ENCODE results near the gene CIBAR2. TPM values are rescaled to one million over a fixed set of nuclear protein-coding genes. Genes with fewer than 3 reads are reported as not detected.
A peak's percentile ranks its signal among the peaks of the same experiment; 100 is the strongest.
"Not testable (repeated sequence)": the region's sequence is repeated elsewhere in the genome, so short reads cannot be mapped to it uniquely, and the experiment has no call there.

Gene CIBAR2
- polyA plus RNA-seq, 3 donors = 0.22 to 0.50 (median 0.36) TPM

GRCh38 chr16:85128079-85128837 lies 16.0 kb upstream of the CIBAR2 start:
- DNase-seq = no peak

DNA sequence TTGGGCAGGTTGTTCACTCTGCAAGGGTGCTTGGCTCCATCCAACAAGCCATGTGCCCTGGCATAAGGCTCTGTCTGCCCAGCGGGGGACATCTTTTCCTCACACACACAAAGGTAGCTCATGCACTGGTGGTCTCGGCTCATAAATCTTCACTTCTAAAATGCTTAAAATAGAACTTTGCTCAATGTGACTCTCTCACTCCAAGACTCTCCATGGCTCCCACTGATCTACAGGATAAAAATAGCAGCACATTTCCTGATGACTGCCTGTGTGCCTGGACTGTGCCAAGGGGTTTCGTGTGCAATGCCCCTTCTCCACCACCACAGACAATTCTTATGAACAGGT lies 15.1 kb upstream of the CIBAR2 start:
- DNase-seq = no peak

DNA sequence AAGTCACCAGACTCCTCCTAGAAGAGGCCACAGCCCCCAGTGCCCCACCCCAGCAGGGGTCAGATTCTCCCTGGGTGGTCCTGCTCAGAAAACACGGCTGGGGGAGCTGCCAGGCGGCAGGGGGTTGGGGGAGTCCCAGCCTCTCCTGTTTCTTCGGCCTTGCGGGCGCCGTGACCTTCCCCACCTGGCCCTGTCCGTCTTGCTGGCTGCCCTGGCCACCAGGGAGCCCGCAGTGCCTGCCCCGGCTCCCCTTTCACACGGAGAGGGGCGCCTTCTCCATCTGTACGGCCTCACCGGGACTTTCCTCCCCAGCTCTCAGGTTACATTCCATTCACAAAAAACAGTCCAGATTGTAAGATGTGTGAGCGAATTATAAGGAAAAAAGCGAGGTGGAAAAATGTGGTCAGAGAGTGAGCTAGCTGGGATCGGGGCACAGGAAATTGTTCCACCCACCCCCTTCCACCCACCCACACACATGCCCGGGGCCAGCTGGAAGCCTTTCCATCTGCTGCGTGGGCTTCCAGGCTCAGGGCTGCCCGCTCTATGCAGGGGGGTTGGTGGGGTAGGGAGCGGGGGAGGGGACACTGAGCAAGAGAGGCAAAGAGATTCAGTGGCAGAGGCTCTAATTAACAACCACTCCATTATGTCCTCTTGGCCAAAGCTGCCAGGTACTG lies 14.6 kb upstream of the CIBAR2 start:
- DNase-seq = peak; percentile 92

DNA sequence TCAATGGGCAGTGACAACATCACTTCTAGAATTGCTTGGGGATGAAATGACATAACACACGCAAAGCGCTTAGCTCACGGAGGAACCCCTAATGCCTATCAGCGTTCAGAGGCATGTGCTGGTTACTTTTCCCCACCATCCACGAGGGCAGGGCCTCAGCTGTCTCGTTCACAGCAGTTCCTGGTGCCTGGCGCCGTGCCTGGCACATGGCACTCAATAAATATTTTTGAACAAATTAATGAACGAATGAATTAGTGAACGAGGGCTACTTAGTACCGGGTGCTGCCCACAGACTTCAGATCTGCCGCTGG lies 14.1 kb upstream of the CIBAR2 start:
- DNase-seq = no peak

DNA sequence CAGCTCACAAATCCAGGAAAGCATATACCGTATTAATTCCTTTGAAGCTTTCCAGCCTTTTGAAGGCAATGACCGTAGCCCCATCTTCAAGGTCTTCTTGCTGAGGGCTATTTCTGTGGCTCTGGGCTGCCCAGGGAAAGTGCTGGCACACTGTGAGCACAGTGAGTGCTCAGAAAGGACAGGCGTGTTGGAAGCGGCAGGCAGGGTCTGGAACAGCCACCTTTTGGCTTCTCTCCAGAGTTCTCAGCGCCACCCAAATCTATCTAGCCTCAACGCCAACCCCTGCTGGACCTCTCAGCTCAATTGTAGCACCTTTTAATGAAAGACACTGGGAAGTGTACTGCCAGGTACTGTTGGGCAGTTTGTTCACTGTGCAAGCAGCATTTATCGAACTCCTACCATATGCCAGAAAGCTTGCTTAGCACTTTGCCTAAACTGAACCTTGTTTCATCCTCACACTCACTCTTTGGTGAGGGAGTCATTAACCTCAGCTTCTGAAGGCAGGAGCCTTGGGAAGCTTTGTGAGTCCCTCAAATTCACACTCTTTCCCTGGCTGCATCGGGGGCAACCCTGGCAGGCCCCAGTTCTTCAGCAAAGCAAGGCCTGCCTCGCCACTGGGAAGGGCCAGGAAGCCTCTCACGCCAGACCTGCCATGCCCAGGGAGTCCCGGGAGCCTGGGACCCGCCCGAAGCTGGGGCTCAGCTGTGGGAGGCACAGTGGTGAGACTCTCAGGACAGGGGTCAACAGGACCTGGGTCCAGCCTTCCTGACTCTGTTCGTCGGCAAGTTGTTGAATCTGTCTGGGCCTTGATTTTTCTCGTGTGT lies 13.5 kb upstream of the CIBAR2 start:
- no peak for DNase-seq

GRCh38 chr16:85124636-85125346 lies 12.5 kb upstream of the CIBAR2 start:
- no peak for DNase-seq

DNA sequence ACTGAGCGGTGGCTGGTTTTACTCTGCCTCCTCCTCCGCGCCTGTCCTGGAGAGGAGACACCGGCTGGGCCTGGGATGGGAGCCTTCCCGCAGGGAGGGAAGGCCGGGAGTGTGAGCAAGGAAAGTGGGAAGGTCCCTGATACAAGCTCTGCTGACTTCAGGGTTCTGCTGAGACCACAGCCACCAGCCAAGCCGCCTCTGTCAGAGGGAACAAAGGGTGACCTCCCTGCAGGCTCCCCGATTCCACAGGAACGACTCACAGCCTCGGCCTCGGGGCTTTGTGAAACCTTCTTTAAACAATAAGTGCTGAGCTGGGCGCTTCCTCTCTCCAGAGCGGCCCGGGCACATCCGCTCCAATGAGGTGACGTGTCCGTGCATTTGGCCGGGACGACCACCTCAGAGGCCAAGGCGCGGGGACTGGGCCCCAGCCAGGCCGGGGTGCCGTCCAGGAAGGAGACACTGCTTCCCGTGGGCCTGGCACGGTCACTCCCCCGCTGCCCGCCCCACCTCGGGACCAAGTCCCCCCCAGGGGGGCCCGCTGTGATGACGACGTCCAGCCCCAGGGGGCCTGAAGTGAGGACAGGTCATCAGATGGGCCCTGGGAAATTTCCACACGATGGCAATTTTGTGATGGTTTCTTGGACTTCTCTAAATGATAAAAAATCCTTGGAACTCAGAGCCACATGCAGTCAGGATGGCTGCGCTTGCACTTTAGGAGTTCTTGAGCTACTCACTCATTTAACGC lies 11.8 kb upstream of the CIBAR2 start:
- no peak for DNase-seq

DNA sequence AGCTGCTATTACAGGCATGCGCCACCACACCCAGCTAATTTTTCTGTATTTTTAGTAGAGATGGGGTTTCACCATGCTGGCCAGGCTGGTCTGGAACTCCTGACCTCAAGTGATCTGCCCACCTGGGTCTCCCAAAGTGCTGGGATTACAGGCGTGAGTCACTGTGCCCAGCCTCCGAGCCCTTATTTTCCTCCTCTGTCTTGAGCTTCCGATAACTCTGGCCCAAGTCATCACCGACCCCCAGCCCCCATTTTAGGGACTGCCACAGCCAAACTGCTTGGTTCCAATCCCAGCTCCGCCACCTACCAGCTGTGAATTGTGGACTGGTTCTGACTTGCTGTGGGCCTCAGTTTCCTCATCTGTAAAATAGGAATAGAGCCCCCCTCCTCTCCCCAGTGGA lies 11.2 kb upstream of the CIBAR2 start:
- not testable (repeated sequence) for DNase-seq

DNA sequence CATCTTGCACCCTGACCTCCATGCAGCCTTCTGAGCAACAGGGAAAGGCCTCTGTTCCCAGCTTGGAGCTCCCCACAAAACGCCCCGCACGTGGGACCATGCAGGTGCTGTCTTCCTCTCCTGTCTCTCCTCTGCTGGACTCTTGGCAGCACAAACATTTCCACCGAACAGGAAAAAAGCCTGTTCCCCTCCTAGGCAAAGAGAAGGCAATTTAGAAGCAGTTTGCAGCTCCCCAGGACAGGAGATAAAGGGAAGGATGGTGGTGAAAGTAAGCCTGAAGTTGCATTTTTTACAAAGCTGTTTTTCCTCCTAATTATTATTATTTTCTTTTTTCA lies 7.7 kb upstream of the CIBAR2 start:
- no peak for DNase-seq

GRCh38 chr16:85117418-85117817 lies 5.1 kb upstream of the CIBAR2 start:
- DNase-seq = no peak

- DNase-seq = peak; percentile 85
Measured at GRCh38 chr16:85114909-85115567, 2.8 kb upstream of the CIBAR2 start.

DNA sequence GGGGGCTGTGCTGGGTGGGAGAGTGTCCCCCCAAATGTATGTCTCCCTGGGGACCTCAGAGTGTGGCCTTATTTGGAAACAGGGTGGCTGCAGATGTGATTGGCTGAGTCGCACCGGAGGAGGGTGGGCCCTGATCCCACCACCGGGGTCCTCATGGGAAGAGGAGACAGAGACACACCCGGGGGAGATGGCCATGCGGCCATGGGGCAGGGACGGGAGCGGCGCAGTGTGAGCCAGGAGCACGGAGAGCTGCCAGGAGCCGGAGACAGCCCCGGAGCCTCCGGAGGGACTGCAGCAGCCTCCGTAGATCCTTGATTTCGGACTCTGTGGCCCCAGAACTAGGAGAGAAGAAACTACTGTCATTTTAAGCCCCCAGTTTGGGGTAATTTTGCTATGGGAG lies 1.6 kb upstream of the CIBAR2 start:
- DNase-seq = no peak

DNA sequence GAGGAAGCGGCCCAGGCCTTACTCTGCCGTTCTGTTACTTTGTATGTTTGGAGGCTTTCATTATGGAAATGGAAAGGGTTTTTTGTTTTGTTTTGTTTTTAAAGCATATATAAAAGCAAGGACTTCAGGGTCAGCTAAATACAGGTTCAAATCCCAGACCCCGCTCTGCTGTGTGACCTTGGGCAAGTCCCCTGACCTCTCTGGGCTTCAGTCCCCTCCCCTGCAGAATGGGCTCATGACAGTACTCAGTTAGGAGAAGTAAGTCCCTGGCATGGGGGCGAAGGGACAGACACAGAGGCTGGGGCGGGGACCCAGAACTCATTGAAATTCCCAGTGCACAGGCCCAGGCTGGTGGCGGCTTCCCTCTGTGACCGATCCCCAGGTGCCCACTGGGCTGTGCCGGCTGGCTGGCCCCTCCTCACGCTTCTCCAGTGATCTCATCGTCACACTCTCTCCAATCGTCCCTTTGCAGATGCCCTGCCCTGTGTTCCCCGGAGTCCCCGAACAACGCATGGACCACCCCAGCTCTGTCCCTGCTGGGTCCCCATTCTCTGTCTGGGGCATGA lies 979 bp upstream of the CIBAR2 start:
- no peak for DNase-seq

- no peak for DNase-seq
Measured at GRCh38 chr16:85111184-85111583, 1.1 kb downstream of the CIBAR2 start.

- no peak for DNase-seq
Measured at GRCh38 chr16:85110105-85110504, 2.2 kb downstream of the CIBAR2 start.

DNA sequence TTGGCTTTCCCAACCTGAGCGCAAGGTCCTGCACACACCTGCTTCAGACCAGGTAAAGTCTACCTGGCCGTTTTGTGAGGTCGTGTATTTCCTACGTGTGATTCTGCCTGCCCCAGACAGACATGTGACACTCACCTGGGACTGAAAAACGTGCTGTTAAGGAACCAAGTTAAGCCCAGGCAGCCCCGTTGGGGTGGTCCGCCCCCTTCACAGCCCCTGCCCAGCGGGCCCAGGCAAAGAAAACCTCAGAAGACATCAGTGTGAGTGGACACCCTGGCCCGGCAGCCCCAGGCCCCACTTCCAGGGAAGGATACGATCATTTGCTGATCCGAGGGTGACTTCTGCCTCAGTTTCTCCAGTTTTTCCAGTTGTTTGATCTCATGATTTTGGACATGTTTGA lies 4.7 kb downstream of the CIBAR2 start:
- DNase-seq = no peak

- DNase-seq = no peak
Measured at GRCh38 chr16:85107083-85107482, 5.2 kb downstream of the CIBAR2 start.

GRCh38 chr16:85105475-85105874 lies 6.8 kb downstream of the CIBAR2 start:
- DNase-seq = no peak

DNA sequence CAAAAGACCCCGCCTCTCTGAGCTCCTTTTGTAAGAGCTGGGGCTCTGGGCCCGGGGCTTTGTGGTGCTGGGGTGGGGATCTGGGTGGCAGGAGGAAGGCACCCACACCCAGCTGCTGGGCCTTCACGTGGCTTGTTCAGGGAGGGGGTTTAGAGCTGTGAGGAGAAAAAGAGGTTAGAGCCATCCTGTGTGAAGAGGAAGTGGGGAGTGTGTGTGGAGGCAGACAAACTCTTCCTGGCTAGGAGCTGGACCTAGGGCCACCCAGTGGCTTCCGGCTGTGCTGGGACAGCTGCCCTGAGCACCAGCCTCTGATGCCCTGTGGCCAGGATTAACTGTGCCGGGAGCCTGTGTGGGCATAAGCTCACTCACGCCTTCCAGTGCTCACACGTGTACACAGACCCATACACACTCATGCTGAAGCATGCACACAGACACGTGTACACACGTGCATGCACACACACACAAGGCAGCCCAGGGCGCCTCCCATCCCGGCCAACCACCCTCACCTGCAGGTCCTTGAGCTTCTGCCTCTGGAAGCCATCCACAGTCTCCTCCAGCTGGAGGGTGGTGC lies 7.4 kb downstream of the CIBAR2 start:
- DNase-seq = no peak

DNA sequence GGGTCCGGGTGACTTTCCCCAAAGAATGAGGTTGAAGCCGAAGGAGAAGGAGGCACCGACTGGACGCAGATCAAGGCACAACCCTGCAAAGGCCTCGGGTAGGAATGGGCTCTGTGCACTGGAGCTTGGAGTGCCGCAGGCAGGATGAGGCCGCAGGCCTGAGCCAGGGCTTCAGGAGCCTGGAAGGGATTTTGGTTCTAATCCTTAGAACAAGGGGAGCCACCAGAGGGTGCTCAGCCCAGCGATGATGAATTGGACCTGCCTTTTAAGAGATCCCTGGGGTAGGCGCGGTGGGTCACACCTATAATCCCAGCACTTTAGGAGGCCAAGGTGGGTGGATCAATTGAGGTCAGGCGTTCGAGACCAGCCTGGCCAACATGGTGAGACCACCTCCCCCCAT lies 8.1 kb downstream of the CIBAR2 start:
- no peak for DNase-seq
